ENCODE data around the gene HOTAIR. TPM values are rescaled to one million over a fixed set of nuclear protein-coding genes. Genes with fewer than 3 reads are reported as not detected.

HOTAIR gene
- total and polyA plus RNA-seq, 2 donors (not counting 1 experiment from before 2014, with no cell fraction given): not detected

DNA sequence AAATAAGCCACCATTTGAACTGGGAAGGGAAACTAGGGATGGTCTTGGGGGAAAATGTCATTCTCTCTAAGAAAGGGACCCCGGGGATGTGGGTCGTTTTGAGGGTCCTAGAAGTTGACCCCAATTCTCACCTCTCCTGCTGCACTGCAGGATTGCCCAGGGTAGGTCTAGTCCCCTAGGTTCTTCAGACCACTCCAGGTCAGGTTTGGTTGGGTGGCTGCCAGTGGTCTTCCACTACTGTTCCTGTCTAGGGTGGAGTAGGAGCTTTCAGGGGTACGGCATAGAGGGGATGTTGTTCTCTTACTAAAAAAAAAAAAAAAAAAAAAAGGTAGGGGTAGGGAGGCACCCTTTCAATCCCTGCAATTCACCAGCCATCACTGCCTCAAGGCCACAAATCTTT lies 41.3 kb upstream of the HOTAIR start:
- Histone ChIP-seq H3K4me3 (replicated peaks in 1 of 4; ENCODE audit: control extremely low read depth in 1 of 4, insufficient read depth in 1 of 4, low read depth in 3 of 4, low read length in 4 of 4) (no peak overlapping the region), H3K27ac (ENCODE audit: insufficient read depth, low read length) (no peak overlapping the region), H3K9me3 (ENCODE audit: control insufficient read depth, insufficient read depth, low read depth, low read length) (no peaks in the 10 kb centered on the region), H3K4me1 (ENCODE audit: control insufficient read depth, extremely low read depth, insufficient read depth, low read length) (no peaks in the 10 kb centered on the region), H3K4me2 (ENCODE audit: extremely low read depth, insufficient read depth, low read length) (no peak overlapping the region), H3K9ac (ENCODE audit: insufficient read depth, low read length) (no peak overlapping the region), H3K27me3 (ENCODE audit: control insufficient read depth, insufficient read depth, low read length) (peaks cover 47% of the 10 kb centered on the region), H2AFZ (ENCODE audit: low read length) (no peak overlapping the region), H3K36me3 (ENCODE audit: control insufficient read depth, insufficient read depth, low read length) (no peaks in the 10 kb centered on the region), H4K20me1 (ENCODE audit: control insufficient read depth, extremely low read depth, insufficient read depth, low read length) (no peaks in the 10 kb centered on the region), H3K79me2 (ENCODE audit: control insufficient read depth, insufficient read depth, low read length) (no peaks in the 10 kb centered on the region)
- no peak for DNase-seq (ENCODE audit: low read depth in 2 of 2)
- TF ChIP-seq EZH2 (IDR thresholded peaks at IDR 0.05; ENCODE audit: low read length, missing control alignments): no peak
- TF ChIP-seq, protein P1, sequence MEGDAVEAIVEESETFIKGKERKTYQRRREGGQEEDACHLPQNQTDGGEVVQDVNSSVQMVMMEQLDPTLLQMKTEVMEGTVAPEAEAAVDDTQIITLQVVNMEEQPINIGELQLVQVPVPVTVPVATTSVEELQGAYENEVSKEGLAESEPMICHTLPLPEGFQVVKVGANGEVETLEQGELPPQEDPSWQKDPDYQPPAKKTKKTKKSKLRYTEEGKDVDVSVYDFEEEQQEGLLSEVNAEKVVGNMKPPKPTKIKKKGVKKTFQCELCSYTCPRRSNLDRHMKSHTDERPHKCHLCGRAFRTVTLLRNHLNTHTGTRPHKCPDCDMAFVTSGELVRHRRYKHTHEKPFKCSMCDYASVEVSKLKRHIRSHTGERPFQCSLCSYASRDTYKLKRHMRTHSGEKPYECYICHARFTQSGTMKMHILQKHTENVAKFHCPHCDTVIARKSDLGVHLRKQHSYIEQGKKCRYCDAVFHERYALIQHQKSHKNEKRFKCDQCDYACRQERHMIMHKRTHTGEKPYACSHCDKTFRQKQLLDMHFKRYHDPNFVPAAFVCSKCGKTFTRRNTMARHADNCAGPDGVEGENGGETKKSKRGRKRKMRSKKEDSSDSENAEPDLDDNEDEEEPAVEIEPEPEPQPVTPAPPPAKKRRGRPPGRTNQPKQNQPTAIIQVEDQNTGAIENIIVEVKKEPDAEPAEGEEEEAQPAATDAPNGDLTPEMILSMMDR (conservative IDR thresholded peaks at IDR 0.05 in 1 of 2, IDR thresholded peaks at IDR 0.05 in 1 of 2; ENCODE audit: low read depth in 1 of 2, low read length in 2 of 2): no peak

DNA sequence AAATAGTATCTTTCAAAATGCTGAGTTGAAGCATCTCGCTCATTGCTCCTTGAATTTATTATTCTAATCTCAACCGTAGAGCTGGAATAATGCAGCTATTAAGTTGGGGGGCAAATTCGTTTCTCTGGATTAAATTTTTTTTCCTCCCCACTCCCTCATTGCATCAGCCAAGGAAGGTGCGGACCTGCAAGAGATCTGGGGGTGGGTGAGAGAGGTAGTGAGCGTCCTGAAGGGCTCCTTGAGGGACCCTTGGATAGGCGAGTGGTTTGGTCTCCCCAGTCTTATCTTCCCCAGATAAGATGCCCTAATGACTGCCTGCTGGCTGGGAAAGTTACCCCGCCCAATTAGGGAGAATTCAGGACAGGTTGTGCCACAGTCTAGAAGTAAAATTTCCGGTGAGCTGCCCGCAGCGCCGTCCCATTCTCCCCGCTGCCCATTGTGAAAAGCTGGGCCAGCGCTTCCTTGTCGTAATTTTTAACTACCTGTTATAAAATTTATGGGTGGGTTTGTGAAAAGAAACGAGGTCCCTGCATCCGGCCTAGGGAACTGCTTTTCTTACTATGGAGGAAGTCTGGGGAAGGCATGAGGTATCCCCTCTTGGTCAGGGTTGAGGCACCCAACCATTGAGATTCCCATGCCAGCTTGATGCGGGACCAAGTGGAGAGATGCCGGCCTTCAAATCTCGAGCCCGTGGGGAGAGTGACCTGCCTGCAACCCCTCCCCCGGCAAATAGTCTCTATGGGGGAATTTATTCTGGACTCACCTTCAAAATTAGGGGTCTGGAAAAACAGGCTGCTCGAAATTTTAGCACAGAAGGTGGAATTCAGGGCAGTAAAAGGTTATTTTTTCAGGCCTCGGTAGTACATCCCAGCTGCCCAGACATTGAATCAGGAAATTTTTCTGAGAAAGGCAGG lies 40.5 kb upstream of the HOTAIR start:
- Histone ChIP-seq H3K4me2 (ENCODE audit: extremely low read depth, insufficient read depth, low read length) (no peak overlapping the region), H3K36me3 (ENCODE audit: control insufficient read depth, insufficient read depth, low read length) (no peaks in the 10 kb centered on the region), H3K9ac (ENCODE audit: insufficient read depth, low read length) (no peak overlapping the region), H3K27me3 (ENCODE audit: control insufficient read depth, insufficient read depth, low read length) (peaks cover 52% of the 10 kb centered on the region), H4K20me1 (ENCODE audit: control insufficient read depth, extremely low read depth, insufficient read depth, low read length) (no peaks in the 10 kb centered on the region), H3K9me3 (ENCODE audit: control insufficient read depth, insufficient read depth, low read depth, low read length) (no peaks in the 10 kb centered on the region), H3K4me3 (replicated peaks in 1 of 4; ENCODE audit: control extremely low read depth in 1 of 4, insufficient read depth in 1 of 4, low read depth in 3 of 4, low read length in 4 of 4) (no peak overlapping the region), H3K27ac (ENCODE audit: insufficient read depth, low read length) (no peak overlapping the region), H3K4me1 (ENCODE audit: control insufficient read depth, extremely low read depth, insufficient read depth, low read length) (no peaks in the 10 kb centered on the region), H3K79me2 (ENCODE audit: control insufficient read depth, insufficient read depth, low read length) (no peaks in the 10 kb centered on the region), H2AFZ (ENCODE audit: low read length) (no peak overlapping the region)
- DNase-seq (ENCODE audit: low read depth in 2 of 2): no peak
- TF ChIP-seq, protein P1 (conservative IDR thresholded peaks at IDR 0.05 in 1 of 2, IDR thresholded peaks at IDR 0.05 in 1 of 2; ENCODE audit: low read depth in 1 of 2, low read length in 2 of 2): no peak
- TF ChIP-seq EZH2 (IDR thresholded peaks at IDR 0.05; ENCODE audit: low read length, missing control alignments): peak; percentile 92

GRCh38 chr12:54014377-54015017 lies 39.7 kb upstream of the HOTAIR start:
- H3K4me1 ChIP-seq (ENCODE audit: control insufficient read depth, extremely low read depth, insufficient read depth, low read length): no peaks in the 10 kb centered on the region

More at GRCh38 chr12:54014377-54015017, 39.7 kb upstream of the HOTAIR start:
- peak overlapping the region; percentile 32 for H3K4me2 ChIP-seq (ENCODE audit: extremely low read depth, insufficient read depth, low read length)
- no peak overlapping the region for H2AFZ ChIP-seq (ENCODE audit: low read length)
- no peak overlapping the region for H3K9ac ChIP-seq (ENCODE audit: insufficient read depth, low read length)
- H3K27me3 ChIP-seq (ENCODE audit: control insufficient read depth, insufficient read depth, low read length): peaks cover 56% of the 10 kb centered on the region
- no peak overlapping the region for H3K27ac ChIP-seq (ENCODE audit: insufficient read depth, low read length)
- H3K4me3 ChIP-seq (replicated peaks in 1 of 4; ENCODE audit: control extremely low read depth in 1 of 4, insufficient read depth in 1 of 4, low read depth in 3 of 4, low read length in 4 of 4): no peak overlapping the region
- TF ChIP-seq, protein P1 (conservative IDR thresholded peaks at IDR 0.05 in 1 of 2, IDR thresholded peaks at IDR 0.05 in 1 of 2; ENCODE audit: low read depth in 1 of 2, low read length in 2 of 2): no peak
- peak; percentile 68 for TF ChIP-seq EZH2 (IDR thresholded peaks at IDR 0.05; ENCODE audit: low read length, missing control alignments)
- no peaks in the 10 kb centered on the region for H4K20me1 ChIP-seq (ENCODE audit: control insufficient read depth, extremely low read depth, insufficient read depth, low read length)
- H3K9me3 ChIP-seq (ENCODE audit: control insufficient read depth, insufficient read depth, low read depth, low read length): no peaks in the 10 kb centered on the region
- H3K36me3 ChIP-seq (ENCODE audit: control insufficient read depth, insufficient read depth, low read length): no peaks in the 10 kb centered on the region
- no peak for DNase-seq (ENCODE audit: low read depth in 2 of 2)
- H3K79me2 ChIP-seq (ENCODE audit: control insufficient read depth, insufficient read depth, low read length): no peaks in the 10 kb centered on the region
